ENCODE data around the gene CSK.

Gene CSK

GRCh38 chr15:74845208-74845568 lies 63.3 kb downstream of the CSK start:
- peak; percentile 58 for DNase-seq

DNA sequence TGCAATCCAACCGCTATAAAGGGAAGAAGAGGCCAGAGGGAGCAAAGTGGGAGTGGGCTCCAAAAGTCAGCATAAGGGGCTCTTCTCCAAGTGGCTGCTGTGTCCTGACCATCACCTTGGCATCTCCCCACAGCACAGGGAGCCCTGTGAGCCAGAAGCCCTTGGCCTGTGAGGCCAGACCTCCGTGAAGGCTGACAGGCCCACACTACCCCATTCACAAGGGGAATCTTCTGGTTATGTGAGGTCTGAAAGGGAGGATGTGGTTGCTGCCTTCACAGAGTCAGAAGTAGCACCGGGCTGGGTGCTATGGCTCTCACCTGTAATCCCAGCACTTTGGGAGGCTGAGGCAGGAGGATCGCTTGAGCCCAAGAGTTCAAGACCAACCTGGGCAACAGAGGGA lies 63.7 kb downstream of the CSK start:
- DNase-seq: peak; percentile 39

DNA sequence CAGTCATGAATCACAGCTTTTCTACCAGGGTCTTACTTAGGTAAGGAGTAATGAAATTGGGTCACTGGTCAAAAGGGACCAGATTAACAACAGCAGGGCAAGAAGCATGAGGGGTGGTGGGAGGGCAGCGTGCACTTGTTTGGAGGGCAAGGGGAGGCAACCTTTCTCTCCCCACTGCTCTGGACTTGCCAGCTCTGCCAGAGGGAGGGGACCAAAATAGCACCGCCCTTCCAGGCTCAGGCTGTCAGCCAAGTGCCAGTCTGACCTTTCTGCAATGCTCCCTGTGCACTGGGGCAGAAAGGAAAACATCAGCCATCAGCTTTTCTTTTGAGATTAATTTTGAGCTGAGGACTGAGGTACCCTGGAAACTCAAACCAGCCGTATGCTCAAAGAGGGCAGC lies 65.6 kb downstream of the CSK start:
- no peak for DNase-seq

GRCh38 chr15:74850393-74850792 lies 68.5 kb downstream of the CSK start:
- no peak for DNase-seq

DNA sequence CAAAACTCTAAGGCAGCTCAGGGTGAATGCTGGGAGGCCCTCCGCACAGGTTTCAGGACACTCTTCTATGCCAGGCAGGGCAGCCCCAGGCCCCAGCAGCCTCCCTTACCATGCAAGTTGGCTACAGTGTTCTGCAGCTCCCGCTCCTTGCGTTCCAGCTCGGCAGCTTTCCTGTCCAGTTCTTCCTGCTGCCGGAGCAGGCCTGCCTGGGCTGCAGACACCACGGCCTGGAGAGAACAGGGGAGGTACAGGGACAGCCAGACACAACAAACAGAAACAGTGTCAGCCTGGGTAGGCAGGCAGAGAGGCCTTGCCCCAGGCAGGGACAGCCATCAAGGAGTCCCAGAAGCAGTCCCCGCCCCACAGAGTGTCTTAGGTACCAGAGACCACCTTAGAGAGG lies 70.1 kb downstream of the CSK start:
- no peak for DNase-seq
